Kidney (tissue), 14 donors: ENCODE data around the gene STK16. TPM values are rescaled to one million over a fixed set of nuclear protein-coding genes. Genes with fewer than 3 reads are reported as not detected.

Source experiments
- DNase-seq, 5 donors: peaks; one replicate each; pipeline ENCODE4 v3.0.0-alpha.2; 2013 to 2020
- FAIRE-seq: peaks from 2 replicates; lab custom pipeline; 2012; peaks lifted over from hg19 to GRCh38; lab: Jason Lieb, UNC
- H3K27ac ChIP-seq, 2 donors: one replicate each; pipeline ENCODE4 v1.7.0; 2013; ENCODE audit warnings: low read depth in 2 of 2, low read length in 2 of 2, inconsistent platforms in 1 of 2
- H3K27me3 ChIP-seq: one replicate; pipeline ENCODE4 v1.7.1; 2013; ENCODE audit warnings: low read length, inconsistent platforms; ENCODE audit not compliant: control insufficient read depth, insufficient read depth
- H3K36me3 ChIP-seq, 3 donors: one replicate each; pipeline versions ENCODE4 v1.7.0 to v1.7.1; 2013; ENCODE audit warnings: low read length in 3 of 3, control low read depth in 1 of 3, inconsistent platforms in 1 of 3; ENCODE audit not compliant: insufficient read depth in 3 of 3, control insufficient read depth in 2 of 3
- H3K4me1 ChIP-seq, 3 donors: one replicate each; pipeline versions ENCODE4 v1.7.0 to v1.7.1; 2013; ENCODE audit warnings: low read length in 3 of 3, inconsistent platforms in 1 of 3, low read depth in 1 of 3; ENCODE audit not compliant: control insufficient read depth in 2 of 3, insufficient read depth in 2 of 3
- H3K4me3 ChIP-seq, 3 donors: one replicate each; pipeline versions ENCODE4 v1.7.0 to v1.8.1; 2013; ENCODE audit warnings: low read length in 3 of 3, control low read depth in 1 of 3, inconsistent platforms in 1 of 3
- H3K9ac ChIP-seq, 3 donors: one replicate each; pipeline versions ENCODE4 v1.7.0 to v1.7.1; 2013; ENCODE audit warnings: low read length in 3 of 3, control low read depth in 1 of 3, inconsistent platforms in 1 of 3
- H3K9me3 ChIP-seq, 3 donors: one replicate each; pipeline versions ENCODE4 v1.7.0 to v1.7.1; 2013; ENCODE audit warnings: low read length in 3 of 3, control low read depth in 1 of 3, inconsistent platforms in 1 of 3; ENCODE audit not compliant: control insufficient read depth in 2 of 3, insufficient read depth in 1 of 3
- intact Hi-C: fragments of 100-400 bp; cut with DNase I; formaldehyde crosslinking; loops from one replicate; pipeline ENCODE4 v1.11.1; 2022
- polyA plus RNA-seq: library from polyadenylated mRNA; stranded (reverse); fragments of 350-450 nt; fragmentation: Illumina TruSeq; extraction: RNeasy Lipid Tissue Mini Kit (QIAGEN cat#74804); gene quantifications from one replicate; pipeline ENCODE4 v1.2.3, GENCODE V29; 2014; ENCODE audit warnings: low read depth, low replicate concordance; ENCODE audit not compliant: insufficient read depth
- total RNA-seq: library from RNA; stranded (reverse); fragmentation: NEBNext Ultra II Directional; extraction: Animal tissue kit (Norgen Biotek cat#: 25700); gene quantifications from one replicate; pipeline ENCODE4 v1.2.1, GENCODE V29; 2021
- TF ChIP-seq, protein P1 (sequence below): IDR thresholded peaks from 3 replicates; pipeline ENCODE4 v1.5.1; 2012; ENCODE audit warnings: mild to moderate bottlenecking, moderate library complexity, borderline replicate concordance; ENCODE audit not compliant: insufficient read depth; ENCODE audit errors: extremely low read depth
- donor health status: control.
- donor health status: control.
- donor health status: control.
- donor health status: control.
- donor health status: control.
- donor health status: DM: yes; HTN: yes; CAD: no.
- donor health status: Normal renal cell carcinoma (clear cell type).

STK16 gene
- total and polyA plus RNA-seq, 2 donors from 2014 or later: 29.9 to 53.8 TPM

DNA sequence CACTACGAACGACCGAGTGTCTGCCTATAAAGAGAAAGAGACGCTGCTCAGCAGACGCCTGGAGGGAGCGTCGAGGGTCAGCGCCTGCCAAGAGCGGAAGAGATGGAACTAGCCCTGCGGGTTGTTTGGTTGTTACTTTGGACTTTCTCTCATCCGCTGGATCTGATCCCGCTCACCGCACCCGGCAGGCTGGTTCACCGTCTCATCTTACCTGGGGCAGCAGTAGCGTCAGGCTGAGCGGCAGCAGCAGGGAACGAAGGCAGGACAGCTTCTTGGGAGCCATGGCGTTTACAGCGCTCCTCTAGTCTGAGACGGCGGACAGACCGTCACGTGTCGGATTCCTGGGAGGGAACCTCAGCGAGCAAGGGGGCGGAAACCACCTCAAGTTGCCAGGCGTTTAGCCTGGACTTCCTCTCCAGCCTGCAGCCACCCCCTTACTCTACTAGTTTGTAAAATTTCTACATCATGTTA, 2.0 kb upstream of the STK16 start:
- no peak for FAIRE-seq
- Histone ChIP-seq H3K36me3 (peaks cover 0 to 14% (median 2%) of the 10 kb centered on the region in 3 donors), H3K27me3 (no peaks in the 10 kb centered on the region), H3K4me3 (peak overlapping the region; percentile 18 to 48 (median 37)), H3K4me1 (peaks cover 3 to 36% (median 24%) of the 10 kb centered on the region in 3 donors), H3K9ac (no peak overlapping the region), H3K27ac (peak overlapping the region; percentile 13 to 38), H3K9me3 (no peaks in the 10 kb centered on the region)
- intact Hi-C loops: no loop called here
- DNase-seq: peak in 3 of 5 donors; percentile 31 to 64 (median 38)
- TF ChIP-seq, protein P1, sequence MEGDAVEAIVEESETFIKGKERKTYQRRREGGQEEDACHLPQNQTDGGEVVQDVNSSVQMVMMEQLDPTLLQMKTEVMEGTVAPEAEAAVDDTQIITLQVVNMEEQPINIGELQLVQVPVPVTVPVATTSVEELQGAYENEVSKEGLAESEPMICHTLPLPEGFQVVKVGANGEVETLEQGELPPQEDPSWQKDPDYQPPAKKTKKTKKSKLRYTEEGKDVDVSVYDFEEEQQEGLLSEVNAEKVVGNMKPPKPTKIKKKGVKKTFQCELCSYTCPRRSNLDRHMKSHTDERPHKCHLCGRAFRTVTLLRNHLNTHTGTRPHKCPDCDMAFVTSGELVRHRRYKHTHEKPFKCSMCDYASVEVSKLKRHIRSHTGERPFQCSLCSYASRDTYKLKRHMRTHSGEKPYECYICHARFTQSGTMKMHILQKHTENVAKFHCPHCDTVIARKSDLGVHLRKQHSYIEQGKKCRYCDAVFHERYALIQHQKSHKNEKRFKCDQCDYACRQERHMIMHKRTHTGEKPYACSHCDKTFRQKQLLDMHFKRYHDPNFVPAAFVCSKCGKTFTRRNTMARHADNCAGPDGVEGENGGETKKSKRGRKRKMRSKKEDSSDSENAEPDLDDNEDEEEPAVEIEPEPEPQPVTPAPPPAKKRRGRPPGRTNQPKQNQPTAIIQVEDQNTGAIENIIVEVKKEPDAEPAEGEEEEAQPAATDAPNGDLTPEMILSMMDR: no peak

DNA sequence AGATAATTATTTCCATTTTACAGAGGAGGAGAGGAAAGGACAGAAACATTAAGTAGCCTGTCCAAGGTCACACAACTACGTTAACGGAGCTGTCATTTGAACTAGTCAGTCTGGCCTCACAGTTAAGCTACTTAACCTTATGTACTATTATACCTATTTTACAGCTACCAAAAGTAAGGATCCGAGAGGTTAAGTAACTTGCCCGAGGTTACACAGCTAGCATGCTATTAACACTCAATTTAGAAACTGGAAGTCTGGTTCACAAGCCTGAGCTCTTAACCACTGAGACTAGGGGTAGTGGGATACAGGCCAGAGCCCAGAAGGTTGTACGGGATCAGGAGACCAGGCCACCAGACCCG, 511 bp upstream of the STK16 start:
- TF ChIP-seq, protein P1: no peak
- intact Hi-C loops: no loop called here
- Histone ChIP-seq H3K9ac (peak overlapping the region; percentile 65 to 98 (median 91)), H3K27ac (peak overlapping the region; percentile 96 to 98), H3K4me1 (peaks cover 6 to 48% (median 36%) of the 10 kb centered on the region in 3 donors), H3K36me3 (peaks cover 0 to 5% (median 2%) of the 10 kb centered on the region in 3 donors), H3K9me3 (no peaks in the 10 kb centered on the region), H3K27me3 (no peaks in the 10 kb centered on the region), H3K4me3 (peak overlapping the region; percentile 77 to 92 (median 82))
- FAIRE-seq (no peak), DNase-seq (no peak)

DNA sequence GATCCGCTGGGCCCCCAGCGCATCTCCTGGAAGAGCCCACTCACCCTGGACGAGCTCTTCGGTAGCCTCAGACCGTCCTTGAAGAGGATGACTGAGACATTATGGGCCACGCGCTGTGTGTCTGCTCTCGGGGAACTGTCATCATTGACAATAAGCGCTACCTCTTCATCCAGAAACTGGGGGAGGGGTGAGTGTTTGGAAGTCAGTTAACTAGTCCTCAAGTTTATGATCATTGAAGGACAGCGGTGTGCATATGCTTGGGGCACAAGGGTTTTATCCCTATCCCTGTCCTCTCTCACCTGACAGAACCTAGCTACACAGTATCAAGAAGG, 586 bp downstream of the STK16 start:
- peak in 1 of 5 donors; percentile 40 for DNase-seq
- no peak for FAIRE-seq
- H3K27me3 ChIP-seq: no peaks in the 10 kb centered on the region

More for the DNA sequence above, 586 bp downstream of the STK16 start:
- Histone ChIP-seq H3K9ac (peak overlapping the region; percentile 65 to 98 (median 91)), H3K27ac (peak overlapping the region; percentile 96 to 98), H3K36me3 (peaks cover 2 to 6% (median 3%) of the 10 kb centered on the region in 3 donors), H3K4me3 (peak overlapping the region; percentile 77 to 92 (median 82)), H3K4me1 (peaks cover 6 to 59% (median 45%) of the 10 kb centered on the region in 3 donors), H3K9me3 (no peaks in the 10 kb centered on the region)
- TF ChIP-seq, protein P1: no peak
- intact Hi-C loops: no loop called here
